Gastroesophageal sphincter (tissue), 3 donors: Measurements from ENCODE around the gene MRFAP1L1.

Source experiments
- EP300 ChIP-seq: sonication (generic); formaldehyde crosslinking; IDR thresholded peaks from one replicate; pipeline ENCODE4 v1.6.1; 2017; ENCODE audit warnings: antibody characterized with exemption, mild to moderate bottlenecking
- POLR2AphosphoS5 ChIP-seq: sonication (generic); formaldehyde crosslinking; IDR thresholded peaks from one replicate; pipeline ENCODE4 v1.6.1; 2017; ENCODE audit warnings: antibody characterized with exemption
- TF ChIP-seq, protein P1 (sequence below), 4 experiments: fragments of 200-600 bp in 2 of 4; fragments of 450-650 bp in 2 of 4; sonication (generic) in 1 of 4; IDR thresholded peaks; one replicate each; pipeline ENCODE4 v1.5.1; 2017 to 2019; ENCODE audit warnings: antibody characterized with exemption in 4 of 4, mild to moderate bottlenecking in 2 of 4, moderate library complexity in 2 of 4

DNA sequence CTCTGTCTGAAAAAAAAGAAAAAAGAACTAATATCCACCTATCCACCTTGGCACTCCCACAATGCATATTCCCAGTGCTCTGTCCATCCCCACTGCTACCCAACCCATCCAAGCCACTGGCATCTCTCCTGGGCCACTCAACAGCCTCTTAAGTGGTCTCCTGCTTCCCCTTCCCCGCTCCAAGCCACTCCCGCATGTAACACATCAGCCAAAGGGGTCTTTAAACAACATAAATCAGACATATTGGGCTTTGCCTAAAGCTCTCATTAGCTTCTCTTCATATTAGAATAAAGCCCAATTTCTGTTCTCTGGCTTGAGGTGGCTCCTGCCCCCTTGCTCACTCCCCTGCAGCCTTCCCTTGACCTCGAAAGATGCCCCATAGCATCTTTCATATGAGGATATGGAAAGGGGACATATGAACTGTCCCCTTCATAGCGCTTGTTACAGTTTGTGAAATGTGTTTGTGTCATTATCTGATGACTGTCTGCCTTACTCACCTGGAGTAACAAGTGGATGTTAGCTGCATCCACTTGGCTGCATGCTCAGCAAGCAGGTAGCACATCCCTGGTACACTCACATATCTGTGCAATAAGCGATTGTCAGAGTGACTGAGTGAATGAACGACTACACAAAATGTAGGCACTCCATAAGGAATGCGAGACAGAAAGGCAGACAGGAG lies 9.4 kb upstream of the MRFAP1L1 start:
- TF ChIP-seq, protein P1, sequence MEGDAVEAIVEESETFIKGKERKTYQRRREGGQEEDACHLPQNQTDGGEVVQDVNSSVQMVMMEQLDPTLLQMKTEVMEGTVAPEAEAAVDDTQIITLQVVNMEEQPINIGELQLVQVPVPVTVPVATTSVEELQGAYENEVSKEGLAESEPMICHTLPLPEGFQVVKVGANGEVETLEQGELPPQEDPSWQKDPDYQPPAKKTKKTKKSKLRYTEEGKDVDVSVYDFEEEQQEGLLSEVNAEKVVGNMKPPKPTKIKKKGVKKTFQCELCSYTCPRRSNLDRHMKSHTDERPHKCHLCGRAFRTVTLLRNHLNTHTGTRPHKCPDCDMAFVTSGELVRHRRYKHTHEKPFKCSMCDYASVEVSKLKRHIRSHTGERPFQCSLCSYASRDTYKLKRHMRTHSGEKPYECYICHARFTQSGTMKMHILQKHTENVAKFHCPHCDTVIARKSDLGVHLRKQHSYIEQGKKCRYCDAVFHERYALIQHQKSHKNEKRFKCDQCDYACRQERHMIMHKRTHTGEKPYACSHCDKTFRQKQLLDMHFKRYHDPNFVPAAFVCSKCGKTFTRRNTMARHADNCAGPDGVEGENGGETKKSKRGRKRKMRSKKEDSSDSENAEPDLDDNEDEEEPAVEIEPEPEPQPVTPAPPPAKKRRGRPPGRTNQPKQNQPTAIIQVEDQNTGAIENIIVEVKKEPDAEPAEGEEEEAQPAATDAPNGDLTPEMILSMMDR (IDR thresholded peaks at IDR 0.05), result no peak
- TF ChIP-seq EP300, result no peak
- TF ChIP-seq POLR2AphosphoS5, result no peak
